HuH-7.5 (cell line): ENCODE measurements around the gene TTC32.
"Not testable (repeated sequence)": the region's sequence is repeated elsewhere in the genome, so short reads cannot be mapped to it uniquely, and the experiment has no call there.

Source experiments
- DNase-seq: peaks from one replicate; pipeline ENCODE4 v3.0.0; 2011; ENCODE audit warnings: low spot score

TTC32 gene

GRCh38 chr2:19899985-19900930, 1.5 kb downstream of the TTC32 start:
- no peak for DNase-seq

GRCh38 chr2:19898592-19899329, 3.0 kb downstream of the TTC32 start:
- DNase-seq: no peak

GRCh38 chr2:19897623-19898245, 4.0 kb downstream of the TTC32 start:
- no peak for DNase-seq

GRCh38 chr2:19895535-19895934, 6.2 kb downstream of the TTC32 start:
- DNase-seq: no peak

- DNase-seq: no peak
These were observed 7.5 kb downstream of the TTC32 start for GRCh38 chr2:19894134-19894792.

GRCh38 chr2:19893520-19894133, 8.2 kb downstream of the TTC32 start:
- DNase-seq: no peak

GRCh38 chr2:19891971-19892370, 9.8 kb downstream of the TTC32 start:
- not testable (repeated sequence) for DNase-seq

- no peak for DNase-seq
These were observed 11.7 kb downstream of the TTC32 start for GRCh38 chr2:19890104-19890503.

GRCh38 chr2:19888831-19889230, 13.0 kb downstream of the TTC32 start:
- DNase-seq: no peak

GRCh38 chr2:19887510-19887909, 14.3 kb downstream of the TTC32 start:
- DNase-seq: no peak

GRCh38 chr2:19886261-19886660, 15.5 kb downstream of the TTC32 start:
- no peak for DNase-seq

GRCh38 chr2:19885791-19886190, 16.0 kb downstream of the TTC32 start:
- DNase-seq: no peak

- no peak for DNase-seq
These were observed 17.6 kb downstream of the TTC32 start for GRCh38 chr2:19883971-19884720.

- DNase-seq: no peak
These were observed 18.3 kb downstream of the TTC32 start for GRCh38 chr2:19883486-19883885.

- DNase-seq: no peak
These were observed 19.5 kb downstream of the TTC32 start for GRCh38 chr2:19882286-19882685.

- no peak for DNase-seq
These were observed 19.9 kb downstream of the TTC32 start for GRCh38 chr2:19881908-19882265.

GRCh38 chr2:19881221-19881907, 20.4 kb downstream of the TTC32 start:
- no peak for DNase-seq

- DNase-seq: not testable (repeated sequence)
These were observed 21.6 kb downstream of the TTC32 start for GRCh38 chr2:19880191-19880590.

- DNase-seq: no peak
These were observed 22.7 kb downstream of the TTC32 start for GRCh38 chr2:19879120-19879519.

GRCh38 chr2:19878268-19879046, 23.3 kb downstream of the TTC32 start:
- no peak for DNase-seq
